ENCODE data around the gene RBM14.
"Not testable (repeated sequence)": the region's sequence is repeated elsewhere in the genome, so short reads cannot be mapped to it uniquely, and the experiment has no call there.

Gene RBM14

DNA sequence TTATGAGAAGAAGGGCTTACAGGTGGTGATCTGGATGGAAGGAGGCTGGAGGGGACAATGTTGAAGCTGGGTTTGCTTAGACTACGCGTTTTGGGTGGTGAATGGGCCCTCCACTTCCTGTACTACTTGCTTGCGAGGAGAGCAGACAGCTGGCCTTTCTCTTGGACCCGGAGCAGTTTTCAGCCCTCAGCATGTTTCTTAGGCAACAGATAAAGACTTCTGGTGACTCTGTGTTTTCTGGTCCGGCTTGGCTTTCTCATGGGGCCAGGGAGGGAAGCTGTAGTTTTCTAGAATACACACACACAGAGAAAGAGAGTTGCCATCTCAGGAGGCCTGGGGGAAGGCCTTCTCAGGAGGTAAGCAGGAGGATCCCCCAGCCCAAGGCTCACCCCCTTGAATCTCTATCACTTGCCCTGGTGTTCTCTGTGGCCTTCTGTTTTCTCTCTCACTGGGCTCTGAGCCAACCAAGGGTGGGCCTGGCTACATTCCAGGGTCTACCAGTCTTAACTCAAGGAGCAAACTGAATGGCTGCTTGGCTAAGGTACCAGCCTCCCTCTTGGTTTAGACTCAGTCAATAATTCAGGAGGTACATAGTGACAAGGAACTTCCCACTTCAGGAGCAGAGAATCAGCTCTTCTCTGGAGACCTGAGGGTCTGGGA is 21.1 kb upstream of the RBM14 start:
- peak; percentile 62 for DNase-seq (ENCODE audit: low read depth)

DNA sequence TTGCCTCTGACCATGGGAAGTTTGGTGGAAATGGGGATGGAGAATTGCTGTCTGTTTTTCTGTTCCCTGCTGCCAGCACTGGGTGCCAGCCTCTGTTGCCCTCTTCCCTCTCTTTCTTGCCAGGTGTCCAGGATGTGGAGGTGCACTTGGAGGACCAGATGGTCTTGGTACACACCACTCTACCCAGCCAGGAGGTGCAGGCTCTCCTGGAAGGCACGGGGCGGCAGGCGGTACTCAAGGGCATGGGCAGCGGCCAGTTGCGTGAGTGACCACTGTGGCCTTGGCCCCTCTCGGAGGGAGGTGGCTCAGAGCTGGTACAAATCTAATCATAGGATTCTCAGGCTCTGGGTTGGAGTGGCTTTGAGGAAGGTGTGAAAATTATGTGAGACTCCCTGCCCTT is 17.4 kb upstream of the RBM14 start:
- DNase-seq (ENCODE audit: low read depth) = no peak

DNA sequence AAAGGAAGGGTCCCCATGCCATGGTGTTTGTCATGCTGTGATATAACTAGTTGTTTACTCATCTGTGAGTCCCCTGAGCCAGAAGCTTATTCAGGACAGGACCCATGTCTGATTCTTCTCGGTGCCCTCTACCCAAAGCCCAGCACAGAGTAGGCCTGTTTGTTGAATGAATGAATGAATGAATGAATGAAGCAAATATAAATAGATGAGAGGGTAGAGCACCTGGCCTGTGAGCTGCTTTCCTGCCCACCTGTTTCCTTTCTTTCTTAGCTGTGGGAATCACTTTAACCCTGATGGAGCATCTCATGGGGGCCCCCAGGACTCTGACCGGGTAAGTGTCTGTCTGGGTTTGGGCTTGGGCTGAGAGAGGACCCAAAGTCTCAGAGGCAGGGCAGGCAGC is 16.2 kb upstream of the RBM14 start:
- DNase-seq (ENCODE audit: low read depth) = no peak

DNA sequence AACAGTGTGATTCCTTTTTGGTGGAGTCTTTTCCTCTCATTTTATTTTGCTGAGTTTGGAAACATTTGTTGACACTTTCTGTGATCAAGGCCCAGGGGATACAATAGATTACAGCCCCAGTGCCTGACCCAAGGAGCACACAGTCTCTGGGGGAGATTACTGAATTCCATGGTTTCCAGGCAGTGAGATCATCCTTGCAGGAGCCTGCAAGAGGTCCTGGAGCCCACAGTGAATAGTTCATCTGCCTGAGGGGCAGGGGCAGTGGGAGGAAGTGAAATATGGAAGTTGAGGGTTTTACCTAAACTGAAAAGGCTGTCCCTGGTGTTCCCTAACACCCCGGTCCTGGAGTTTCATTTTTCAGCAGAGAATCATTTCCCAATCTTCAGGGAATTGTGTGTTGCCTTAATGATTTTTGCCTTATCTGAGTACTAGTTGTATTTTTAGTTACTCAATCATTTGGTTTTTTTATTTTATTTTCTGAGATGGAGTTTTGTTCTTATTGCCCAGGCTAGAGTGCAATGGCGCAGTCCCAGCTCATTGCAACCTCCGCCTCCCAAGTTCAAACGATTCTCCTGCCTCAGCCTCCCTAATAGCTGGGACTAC is 15.7 kb upstream of the RBM14 start:
- no peak for DNase-seq (ENCODE audit: low read depth)

DNA sequence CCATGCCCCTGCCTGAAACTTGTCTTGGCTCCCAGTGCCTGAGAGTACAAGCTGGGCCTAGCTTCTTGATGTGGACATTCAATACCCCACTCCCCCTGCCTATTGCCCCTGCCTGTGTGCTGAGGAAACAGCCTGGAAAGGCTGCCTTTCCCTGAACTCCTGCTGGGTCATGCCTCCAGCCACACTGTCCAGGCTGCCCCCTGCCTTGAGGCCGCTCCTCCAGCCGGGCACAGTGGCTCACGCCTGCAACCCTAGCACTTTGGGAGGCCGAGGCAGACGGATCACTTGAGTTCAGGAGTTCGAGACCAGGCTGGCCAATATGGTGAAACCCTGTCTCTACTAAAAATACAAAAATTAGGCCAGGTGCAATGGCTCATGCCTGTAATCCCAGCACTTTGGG is 13.4 kb upstream of the RBM14 start:
- no peak for DNase-seq (ENCODE audit: low read depth)

DNA sequence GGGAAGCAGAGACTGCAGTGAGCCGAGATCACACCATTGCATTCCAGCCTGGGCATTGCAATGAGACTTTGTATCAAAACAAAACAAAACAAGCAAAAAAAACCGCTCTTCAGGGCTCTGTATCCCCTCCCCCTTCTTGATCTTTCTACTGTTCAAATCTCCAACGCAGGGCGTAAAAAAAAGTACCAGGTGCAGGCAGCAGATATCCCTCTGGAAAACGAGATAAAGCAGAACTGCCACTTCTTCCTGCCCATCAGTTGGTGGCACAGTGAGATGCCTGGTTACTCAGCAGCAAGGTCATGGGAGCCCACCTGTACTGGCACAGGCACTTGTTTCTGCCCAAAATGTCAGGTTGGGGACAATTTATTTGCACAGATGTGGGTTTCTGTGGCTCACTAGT is 12.3 kb upstream of the RBM14 start:
- DNase-seq (ENCODE audit: low read depth) = no peak

DNA sequence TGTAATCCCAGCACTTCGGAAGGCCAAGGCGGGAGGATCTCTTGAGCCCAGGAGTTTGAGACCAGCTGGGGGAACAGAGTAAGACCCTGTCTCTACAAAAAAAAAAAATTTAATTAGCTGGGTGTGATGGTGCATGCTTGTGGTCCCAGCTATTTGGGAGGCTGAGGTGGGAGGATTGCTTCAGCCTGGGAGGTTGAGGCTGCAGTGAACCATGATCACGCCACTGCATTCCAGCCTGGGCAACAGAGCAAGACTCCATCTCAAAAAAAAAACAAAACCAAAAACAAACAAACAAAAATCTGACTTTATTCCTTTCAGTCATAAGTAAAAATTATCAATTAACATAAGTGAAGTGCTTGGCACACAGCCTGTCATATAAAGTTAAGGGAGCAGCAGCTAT is 9.8 kb upstream of the RBM14 start:
- not testable (repeated sequence) for DNase-seq (ENCODE audit: low read depth)

DNA sequence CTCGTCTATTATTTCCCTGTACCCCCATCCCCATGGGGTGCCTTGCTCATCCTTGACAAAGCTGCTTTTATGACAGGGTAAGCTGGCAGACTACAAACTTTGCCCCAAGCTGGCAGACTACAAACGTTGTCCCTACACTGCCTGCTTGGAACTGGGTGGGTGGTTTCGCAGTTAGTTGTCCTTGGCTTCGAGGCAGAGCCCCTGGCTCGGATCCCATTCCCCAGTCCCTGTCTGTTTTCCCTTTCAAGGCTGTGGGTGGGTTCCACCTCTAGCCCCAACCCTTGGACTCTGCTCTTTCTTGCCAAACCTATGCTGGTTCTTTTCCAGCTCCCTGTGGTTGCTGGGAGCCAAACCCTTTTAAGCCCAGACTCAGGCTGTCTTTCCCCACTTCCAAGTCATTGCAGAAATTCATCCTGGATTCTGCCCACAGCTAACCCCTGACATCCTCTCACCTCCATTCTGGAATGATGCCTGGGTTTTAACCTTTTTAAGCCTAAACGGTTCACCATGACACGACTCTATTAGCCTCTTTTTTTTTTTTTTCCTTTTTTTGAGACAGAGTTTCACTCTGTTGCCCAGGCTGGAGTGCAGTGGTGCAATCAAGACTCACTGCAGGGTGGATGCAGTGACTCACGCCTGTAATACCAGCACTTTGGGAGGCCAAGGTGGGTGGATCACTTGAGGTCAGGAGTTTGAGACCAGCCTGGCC is 9.2 kb upstream of the RBM14 start:
- DNase-seq (ENCODE audit: low read depth) = peak; percentile 88

DNA sequence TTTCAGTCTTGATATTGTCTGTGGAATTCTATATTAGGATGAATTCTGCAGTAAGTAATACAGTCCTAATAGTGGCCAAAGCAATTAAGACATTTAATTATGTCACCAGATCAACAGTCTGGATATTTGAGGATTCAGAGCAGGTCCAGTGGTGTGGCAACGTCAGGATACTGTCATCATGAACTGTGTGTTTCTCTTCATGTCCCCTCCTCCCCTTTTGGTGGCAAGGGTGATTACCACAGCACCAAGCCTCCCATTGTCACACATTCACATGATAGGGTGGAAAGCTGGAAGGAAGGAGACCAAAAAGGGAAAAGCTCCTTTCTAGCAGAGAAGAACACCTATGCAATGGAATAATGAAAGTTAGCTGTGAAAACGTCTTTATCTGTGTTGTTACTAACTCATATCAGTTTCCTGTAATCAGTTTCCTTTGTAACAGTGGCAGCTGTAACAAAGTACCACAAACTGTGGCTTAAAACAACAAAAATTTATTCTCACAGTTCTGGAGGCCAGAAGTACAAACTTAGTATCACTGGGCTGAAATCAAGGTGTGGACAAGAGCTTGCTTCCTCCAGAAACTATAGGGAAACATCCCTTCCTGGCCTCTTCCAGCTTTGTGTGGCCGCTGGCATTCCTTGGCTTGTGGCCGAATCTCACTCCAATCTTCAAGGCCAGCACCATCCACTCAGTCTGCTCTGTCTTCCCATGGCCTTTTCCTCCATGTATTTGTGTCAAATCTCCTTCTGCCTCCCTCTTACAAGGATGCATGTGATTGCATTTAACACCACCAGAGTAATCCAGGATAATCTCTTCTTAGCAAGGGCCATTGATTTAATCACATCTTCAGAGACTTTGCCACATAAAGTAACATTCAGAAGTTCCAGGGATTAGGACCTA is 6.5 kb upstream of the RBM14 start:
- no peak for DNase-seq (ENCODE audit: low read depth)

DNA sequence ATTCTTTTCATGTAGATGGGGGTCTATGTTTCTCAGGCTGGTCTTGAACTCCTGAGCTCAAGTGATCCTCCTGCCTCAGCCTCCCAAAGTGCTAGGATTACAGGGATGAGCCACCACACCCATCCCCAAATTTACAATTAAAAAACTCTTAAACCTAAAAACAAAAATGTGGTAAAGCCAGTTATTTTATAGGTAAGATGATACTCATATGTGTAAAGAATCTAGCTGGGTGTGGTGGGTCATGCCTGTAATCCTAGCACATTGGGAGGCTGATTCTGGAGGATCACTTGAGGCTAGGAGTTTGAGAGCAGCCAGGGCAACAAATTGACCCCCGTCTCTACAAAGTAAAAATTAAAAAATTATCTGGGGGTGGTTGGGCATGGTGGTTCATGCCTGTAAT is 4.0 kb upstream of the RBM14 start:
- no peak for DNase-seq (ENCODE audit: low read depth)

DNA sequence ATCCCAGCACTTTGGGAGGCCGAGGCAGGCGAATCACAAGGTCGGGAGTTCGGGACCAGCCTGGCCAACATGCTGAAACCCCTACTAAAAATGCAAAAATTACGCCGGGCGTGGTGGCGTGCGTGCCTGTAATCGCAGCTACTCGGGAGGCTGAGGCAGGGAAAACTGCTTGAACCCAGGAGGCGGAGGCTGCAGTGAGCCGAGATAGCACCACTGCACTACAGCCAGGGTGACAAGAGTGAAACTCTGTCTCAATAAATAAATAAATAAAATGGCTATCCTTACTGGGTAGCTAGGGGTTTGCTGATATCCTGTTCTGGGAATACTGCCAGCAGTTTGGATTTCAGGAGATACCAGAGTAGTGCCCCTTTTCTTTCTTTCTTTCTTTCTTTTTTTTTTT is 2.4 kb upstream of the RBM14 start:
- DNase-seq (ENCODE audit: low read depth) = no peak

DNA sequence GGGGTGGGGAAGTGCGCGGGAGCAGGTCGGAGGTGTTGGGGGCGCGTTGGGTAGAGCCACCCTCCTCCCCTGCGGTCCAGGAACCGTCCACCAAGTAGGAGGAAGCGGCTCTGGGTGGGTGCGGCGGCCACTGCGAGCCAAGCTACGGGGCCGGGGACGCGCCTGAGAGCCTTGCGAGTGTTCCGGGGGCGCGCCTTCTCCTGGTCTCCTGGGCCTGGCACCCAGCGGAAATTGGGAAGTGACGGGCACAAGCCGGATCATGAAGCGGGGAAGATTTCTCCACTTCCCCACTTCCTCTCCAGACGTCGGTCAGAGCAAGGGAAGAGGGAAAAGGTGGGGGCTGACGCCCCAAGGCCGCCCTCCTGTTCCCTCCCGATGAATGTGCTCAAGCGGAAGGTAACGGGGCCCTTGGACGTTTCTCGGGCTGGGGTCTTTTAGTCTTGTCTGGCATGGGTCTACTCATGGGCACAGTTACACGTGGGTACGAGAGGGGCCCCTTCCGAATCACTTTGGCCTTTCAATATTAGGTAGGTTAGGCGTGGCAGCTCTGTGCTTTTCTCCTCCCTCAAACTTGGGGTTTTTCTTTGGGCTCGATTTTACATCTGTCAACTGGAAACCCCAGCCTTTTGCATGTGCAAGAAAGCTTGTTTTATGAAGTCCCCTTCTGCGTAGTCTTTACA is 865 bp downstream of the RBM14 start:
- no peak for DNase-seq (ENCODE audit: low read depth)

DNA sequence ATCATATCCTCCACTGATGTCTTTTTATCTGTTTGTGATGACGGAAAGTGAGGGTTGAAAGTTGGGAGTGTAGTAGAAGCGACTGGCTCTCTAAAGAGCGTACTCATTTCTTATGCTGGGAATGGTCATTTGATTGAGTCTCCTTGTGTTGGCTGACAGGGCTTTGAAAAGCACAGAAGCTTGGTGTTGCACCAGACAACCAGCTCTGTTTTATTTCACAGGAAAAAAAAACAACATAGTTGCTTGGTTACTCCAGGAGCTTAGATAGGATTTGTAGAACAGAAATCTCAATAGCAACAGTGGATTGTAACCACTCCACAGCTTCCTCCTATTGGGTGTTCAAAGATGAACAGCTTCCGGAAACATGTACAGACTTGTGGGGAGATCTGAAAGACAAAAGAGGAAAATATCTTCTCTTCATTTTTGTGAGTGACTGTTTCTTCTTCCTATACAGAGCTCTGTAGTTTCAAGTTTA is 2.7 kb downstream of the RBM14 start:
- peak; percentile 55 for DNase-seq (ENCODE audit: low read depth)

DNA sequence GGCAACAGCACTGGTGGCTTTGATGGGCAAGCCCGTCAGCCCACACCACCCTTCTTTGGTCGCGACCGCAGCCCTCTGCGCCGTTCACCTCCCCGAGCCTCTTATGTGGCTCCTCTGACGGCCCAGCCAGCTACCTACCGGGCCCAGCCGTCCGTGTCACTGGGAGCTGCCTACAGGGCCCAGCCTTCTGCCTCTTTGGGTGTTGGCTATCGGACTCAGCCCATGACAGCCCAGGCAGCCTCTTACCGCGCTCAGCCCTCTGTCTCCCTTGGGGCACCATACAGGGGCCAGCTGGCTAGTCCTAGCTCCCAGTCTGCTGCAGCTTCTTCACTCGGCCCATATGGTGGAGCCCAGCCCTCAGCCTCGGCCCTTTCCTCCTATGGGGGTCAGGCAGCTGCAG is 8.0 kb downstream of the RBM14 start:
- no peak for DNase-seq (ENCODE audit: low read depth)

DNA sequence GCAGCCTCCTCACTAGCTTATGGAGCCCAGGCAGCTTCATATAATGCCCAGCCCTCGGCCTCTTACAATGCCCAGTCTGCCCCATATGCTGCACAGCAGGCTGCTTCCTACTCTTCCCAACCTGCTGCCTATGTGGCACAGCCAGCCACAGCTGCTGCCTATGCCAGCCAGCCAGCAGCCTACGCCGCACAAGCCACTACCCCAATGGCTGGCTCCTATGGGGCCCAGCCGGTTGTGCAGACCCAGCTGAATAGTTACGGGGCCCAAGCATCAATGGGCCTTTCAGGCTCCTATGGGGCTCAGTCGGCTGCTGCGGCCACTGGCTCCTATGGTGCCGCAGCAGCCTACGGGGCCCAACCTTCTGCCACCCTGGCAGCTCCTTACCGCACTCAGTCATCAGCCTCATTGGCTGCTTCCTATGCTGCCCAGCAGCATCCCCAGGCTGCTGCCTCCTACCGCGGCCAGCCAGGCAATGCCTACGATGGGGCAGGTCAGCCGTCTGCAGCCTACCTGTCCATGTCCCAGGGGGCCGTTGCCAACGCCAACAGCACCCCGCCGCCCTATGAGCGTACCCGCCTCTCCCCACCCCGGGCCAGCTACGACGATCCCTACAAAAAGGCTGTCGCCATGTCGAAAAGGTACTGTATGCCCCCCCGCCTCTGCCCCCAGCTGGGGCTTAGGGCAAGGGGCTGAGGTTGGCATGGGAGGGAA is 8.8 kb downstream of the RBM14 start:
- no peak for DNase-seq (ENCODE audit: low read depth)

DNA sequence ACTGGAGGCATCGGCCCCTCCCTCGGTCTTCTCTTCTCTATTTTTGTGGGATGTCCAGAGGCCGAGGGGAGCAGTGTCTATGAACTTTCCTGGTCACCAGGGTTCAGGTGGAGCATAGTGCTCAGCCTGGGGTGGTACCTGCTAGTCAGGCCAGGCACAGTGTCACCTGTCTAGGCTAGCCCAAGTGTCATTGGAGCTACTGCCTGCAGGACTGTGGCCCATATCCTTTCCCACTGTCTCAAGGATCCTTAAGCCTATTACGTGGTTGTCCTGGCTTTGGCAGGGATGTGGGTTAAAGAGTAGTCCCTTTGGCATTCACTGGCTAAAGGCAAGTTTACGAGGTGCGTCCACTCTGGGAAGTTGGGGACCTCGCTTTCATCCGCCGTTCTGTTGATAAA is 9.3 kb downstream of the RBM14 start:
- DNase-seq (ENCODE audit: low read depth) = no peak

DNA sequence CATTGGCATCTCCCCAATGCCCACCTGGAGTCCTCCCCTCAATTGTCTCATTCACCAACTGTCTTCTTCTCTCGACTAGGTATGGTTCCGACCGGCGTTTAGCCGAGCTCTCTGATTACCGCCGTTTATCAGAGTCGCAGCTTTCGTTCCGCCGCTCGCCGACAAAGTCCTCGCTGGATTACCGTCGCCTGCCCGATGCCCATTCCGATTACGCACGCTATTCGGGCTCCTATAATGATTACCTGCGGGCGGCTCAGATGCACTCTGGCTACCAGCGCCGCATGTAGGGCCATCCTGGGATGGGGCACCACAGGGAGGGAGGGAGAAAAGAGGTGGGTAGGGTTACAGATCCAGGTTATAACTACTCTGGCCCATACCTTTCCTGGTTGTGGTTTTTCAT is 10.0 kb downstream of the RBM14 start:
- DNase-seq (ENCODE audit: low read depth) = no peak

DNA sequence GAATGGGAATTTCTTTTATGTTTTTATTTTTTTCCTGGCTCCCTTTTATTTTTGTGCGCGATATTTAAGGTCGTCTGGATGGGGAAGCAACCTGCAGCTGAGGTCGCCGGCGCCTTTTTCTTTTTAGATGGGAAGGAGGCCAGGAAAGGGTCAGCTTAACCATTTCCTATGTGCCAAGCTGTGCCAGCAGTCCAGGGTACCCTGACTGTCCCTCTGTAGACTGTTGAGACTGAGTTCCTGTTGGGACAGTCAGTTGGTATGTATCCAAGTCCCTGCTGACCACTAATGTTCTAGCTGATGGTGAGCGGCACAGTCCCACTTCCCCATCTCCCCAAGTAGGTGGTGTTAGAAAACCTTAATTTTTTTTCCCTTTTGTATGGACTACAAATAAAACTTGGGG is 10.5 kb downstream of the RBM14 start:
- no peak for DNase-seq (ENCODE audit: low read depth)

DNA sequence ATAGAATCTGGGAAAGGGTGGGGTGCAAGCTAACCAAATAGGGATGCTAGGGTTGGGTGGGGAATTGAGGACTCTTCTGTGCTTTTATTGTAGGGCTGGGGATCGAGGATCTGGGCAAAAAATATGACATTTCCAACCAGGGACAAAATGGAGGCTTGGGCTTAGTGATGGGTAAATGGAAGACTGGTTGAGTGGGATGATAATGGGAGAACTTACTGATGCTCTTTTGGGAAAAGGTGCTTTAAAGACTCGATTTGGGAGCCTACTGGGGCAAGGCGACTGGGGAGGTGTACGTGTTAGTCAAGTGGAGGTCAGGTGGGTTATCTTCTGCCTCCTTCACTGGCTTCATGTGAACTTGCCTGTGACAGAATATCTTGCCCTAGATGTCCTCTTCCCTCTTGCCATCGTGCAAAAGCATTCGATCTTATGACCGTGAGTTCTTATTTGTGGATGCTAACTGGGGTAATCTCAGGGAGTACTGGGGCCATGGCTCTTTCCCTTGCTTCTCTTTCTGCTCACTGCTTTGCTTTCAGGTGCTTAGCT is 11.7 kb downstream of the RBM14 start:
- no peak for DNase-seq (ENCODE audit: low read depth)

DNA sequence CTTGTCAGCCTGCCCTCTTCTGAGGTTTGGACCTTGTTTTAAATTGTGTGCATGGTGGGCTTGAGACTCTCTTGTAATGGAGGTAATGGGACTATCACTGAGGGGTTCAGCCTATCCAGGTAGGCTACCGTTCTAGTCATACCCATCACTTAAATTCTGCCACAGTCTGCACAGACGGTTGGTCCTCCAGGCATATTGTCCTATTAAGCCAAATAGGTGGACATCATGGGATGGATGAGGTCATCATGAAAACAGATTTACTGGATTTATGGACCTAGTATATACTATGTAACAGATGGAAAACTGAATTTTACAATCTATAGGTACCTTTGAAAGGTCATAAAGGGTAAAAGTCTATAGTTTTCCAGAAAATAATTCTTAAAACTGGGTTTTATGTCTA is 12.9 kb downstream of the RBM14 start:
- no peak for DNase-seq (ENCODE audit: low read depth)

DNA sequence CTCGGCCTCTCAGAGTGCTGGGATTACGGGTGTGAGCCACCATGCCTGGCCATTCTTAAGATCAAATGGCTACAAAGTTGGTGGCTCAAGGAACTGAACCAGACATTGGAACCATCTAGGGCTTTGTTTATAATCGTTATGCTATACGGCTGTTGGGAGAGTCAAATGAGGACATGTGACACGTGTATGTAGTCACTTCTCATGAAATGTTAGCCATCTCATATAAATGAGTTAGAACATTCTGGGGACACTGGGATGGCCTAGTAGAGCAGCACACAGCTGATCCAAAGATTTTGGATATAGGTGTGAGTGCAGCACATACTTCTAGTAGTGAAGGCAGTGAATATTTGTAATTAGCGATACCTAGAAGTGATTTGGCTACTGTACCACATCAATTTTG is 15.5 kb downstream of the RBM14 start:
- DNase-seq (ENCODE audit: low read depth) = no peak
